ENCODE measurements around the gene CA10.

CA10 gene

DNA sequence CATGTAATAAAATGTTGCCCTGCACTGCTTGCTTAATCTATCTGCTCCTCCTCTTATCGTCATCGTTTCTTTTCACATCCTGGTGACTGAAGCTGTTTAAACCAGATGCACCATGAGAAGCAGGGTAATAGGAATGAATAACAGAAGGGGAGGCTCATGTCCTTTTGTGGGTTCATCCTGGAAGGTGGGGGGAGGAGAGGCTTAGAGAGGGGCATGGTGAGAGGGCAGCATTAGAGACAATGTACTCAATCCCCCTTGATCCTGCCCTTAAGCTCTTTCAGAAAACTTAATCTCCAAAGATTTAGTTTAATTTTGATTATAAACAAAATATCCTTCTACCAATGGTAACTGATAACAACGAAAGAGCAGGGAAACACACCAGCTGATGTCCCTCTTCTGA is 248.5 kb downstream of the CA10 start:
- no peaks in the 10 kb centered on the region for H3K9me3 ChIP-seq (ENCODE audit: control insufficient read depth, low read length)
- H3K9ac ChIP-seq = no peak overlapping the region
- no peak overlapping the region for H3K4me3 ChIP-seq (ENCODE audit: low read depth, low read length)
- no peak overlapping the region for H3K27ac ChIP-seq
- TF ChIP-seq, protein P1, sequence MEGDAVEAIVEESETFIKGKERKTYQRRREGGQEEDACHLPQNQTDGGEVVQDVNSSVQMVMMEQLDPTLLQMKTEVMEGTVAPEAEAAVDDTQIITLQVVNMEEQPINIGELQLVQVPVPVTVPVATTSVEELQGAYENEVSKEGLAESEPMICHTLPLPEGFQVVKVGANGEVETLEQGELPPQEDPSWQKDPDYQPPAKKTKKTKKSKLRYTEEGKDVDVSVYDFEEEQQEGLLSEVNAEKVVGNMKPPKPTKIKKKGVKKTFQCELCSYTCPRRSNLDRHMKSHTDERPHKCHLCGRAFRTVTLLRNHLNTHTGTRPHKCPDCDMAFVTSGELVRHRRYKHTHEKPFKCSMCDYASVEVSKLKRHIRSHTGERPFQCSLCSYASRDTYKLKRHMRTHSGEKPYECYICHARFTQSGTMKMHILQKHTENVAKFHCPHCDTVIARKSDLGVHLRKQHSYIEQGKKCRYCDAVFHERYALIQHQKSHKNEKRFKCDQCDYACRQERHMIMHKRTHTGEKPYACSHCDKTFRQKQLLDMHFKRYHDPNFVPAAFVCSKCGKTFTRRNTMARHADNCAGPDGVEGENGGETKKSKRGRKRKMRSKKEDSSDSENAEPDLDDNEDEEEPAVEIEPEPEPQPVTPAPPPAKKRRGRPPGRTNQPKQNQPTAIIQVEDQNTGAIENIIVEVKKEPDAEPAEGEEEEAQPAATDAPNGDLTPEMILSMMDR (IDR thresholded peaks at IDR 0.05) = no peak
- peaks cover 3% of the 10 kb centered on the region for H3K27me3 ChIP-seq (ENCODE audit: control insufficient read depth, insufficient read depth, low read length)
- H3K4me1 ChIP-seq = no peaks in the 10 kb centered on the region
- no peaks in the 10 kb centered on the region for H3K79me2 ChIP-seq
- H3K36me3 ChIP-seq (ENCODE audit: control insufficient read depth, insufficient read depth, low read length) = no peaks in the 10 kb centered on the region
- H2AFZ ChIP-seq = no peak overlapping the region
- H3K4me2 ChIP-seq (ENCODE audit: low read length) = no peak overlapping the region

DNA sequence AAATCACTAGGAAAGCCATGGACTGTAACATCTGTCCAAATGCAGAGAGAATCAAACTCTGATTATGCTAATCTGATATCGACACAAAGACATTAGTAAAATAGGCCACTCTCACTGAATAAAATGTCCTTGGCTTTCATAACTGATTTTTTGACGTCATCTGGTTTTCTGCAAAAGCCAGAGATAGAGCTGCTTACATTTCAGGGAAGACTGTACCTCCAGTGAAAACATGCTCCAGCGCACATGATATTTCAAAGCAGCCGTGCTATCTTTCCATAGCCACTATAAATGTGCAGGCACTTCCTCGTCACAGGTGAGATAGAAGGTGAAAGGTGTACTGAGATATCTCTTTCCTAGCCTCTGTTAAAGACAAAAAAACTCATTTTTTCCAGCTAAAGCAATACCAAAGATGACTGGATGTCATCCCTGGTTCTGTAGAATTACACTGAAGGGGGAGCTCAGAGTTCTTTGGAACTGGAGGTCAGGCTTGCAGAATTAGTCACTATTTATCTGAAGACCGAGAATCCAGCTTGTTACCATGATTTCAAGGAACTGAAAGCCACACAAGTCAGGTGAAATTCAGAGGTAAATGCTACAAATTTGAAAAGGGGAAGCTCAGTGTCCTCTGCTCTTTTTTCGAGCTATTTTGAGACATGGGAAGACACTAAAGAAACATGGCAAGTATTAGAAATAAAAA is 249.5 kb downstream of the CA10 start:
- Histone ChIP-seq H3K4me2 (ENCODE audit: low read length) (no peak overlapping the region), H2AFZ (no peak overlapping the region), H3K79me2 (no peaks in the 10 kb centered on the region), H3K4me1 (no peaks in the 10 kb centered on the region), H3K27me3 (ENCODE audit: control insufficient read depth, insufficient read depth, low read length) (peaks cover 3% of the 10 kb centered on the region), H3K9me3 (ENCODE audit: control insufficient read depth, low read length) (no peaks in the 10 kb centered on the region), H3K36me3 (ENCODE audit: control insufficient read depth, insufficient read depth, low read length) (no peaks in the 10 kb centered on the region), H3K4me3 (ENCODE audit: low read depth, low read length) (no peak overlapping the region), H3K27ac (no peak overlapping the region), H3K9ac (no peak overlapping the region)
- TF ChIP-seq, protein P1 (IDR thresholded peaks at IDR 0.05) = no peak

DNA sequence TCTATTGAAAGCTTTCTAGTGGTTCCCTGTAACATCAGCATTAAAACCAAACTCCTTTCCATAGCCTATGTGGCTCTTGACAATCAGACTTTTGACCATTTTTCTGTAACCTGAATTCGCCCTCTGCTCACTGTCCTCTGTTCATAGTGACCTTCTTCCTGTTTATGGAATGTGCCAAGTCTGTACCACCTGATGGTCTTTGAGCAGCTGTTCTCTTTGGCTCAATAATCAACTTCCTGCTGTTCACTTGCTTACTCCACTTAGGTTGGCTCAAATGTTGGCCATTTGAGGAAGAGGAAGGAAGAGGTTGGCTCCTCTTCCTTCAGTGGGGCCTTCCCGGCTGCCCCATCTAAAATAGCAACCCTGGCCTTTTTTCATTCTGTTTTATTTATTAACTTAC is 251.5 kb downstream of the CA10 start:
- H3K27ac ChIP-seq = no peak overlapping the region
- H3K9ac ChIP-seq = no peak overlapping the region
- no peaks in the 10 kb centered on the region for H3K4me1 ChIP-seq
- no peaks in the 10 kb centered on the region for H3K9me3 ChIP-seq (ENCODE audit: control insufficient read depth, low read length)
- TF ChIP-seq, protein P1 (IDR thresholded peaks at IDR 0.05) = no peak
- H3K27me3 ChIP-seq (ENCODE audit: control insufficient read depth, insufficient read depth, low read length) = peaks cover 3% of the 10 kb centered on the region
- H3K4me3 ChIP-seq (ENCODE audit: low read depth, low read length) = no peak overlapping the region
- no peak overlapping the region for H3K4me2 ChIP-seq (ENCODE audit: low read length)
- H2AFZ ChIP-seq = no peak overlapping the region
- H3K36me3 ChIP-seq (ENCODE audit: control insufficient read depth, insufficient read depth, low read length) = no peaks in the 10 kb centered on the region
- no peaks in the 10 kb centered on the region for H3K79me2 ChIP-seq

DNA sequence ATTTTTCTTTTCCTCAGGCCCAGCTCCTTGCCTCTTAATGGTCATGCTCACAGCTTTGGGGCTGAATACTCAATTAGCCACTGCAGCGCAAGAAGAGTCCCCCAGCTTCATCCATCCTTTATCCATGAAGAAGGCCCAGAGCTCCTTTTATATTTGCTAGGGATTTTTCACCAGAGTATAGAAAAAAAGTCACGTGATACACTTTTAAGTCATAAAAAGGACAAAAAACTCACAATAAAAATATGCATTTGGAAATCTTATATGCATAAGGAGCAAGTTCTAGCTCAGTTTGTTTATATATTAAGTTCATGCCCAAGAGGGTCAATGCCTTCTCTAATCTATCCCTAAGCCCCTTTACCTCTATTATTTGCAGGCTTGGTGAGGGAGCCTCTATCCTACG is 254.1 kb downstream of the CA10 start:
- TF ChIP-seq, protein P1 (IDR thresholded peaks at IDR 0.05) = no peak
- H3K79me2 ChIP-seq = no peaks in the 10 kb centered on the region
- H3K4me2 ChIP-seq (ENCODE audit: low read length) = no peak overlapping the region
- H3K9me3 ChIP-seq (ENCODE audit: control insufficient read depth, low read length) = no peaks in the 10 kb centered on the region
- no peak overlapping the region for H3K9ac ChIP-seq
- no peaks in the 10 kb centered on the region for H3K4me1 ChIP-seq
- H3K36me3 ChIP-seq (ENCODE audit: control insufficient read depth, insufficient read depth, low read length) = no peaks in the 10 kb centered on the region
- no peak overlapping the region for H2AFZ ChIP-seq
- H3K27ac ChIP-seq = no peak overlapping the region
- H3K4me3 ChIP-seq (ENCODE audit: low read depth, low read length) = no peak overlapping the region
- peaks cover 3% of the 10 kb centered on the region for H3K27me3 ChIP-seq (ENCODE audit: control insufficient read depth, insufficient read depth, low read length)

DNA sequence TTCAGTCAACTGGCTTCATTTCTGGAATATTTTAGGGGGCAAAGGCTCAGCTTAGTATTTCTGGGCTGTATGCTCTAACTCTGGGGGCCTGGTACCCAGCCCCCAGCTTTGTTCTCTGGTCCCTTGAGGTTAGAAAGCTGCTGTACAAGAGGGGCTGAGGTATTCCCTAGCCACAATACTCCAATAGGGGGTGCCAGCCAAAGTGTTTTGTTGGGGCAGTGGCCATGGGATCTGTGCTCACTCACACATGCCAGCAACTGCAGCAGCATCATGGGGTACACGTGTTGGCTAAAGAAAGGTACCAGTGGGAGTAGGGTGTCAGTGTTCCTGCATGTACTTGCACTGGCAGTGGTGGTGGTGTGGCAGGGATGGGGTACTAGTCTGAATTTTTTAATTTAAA is 257.3 kb downstream of the CA10 start:
- TF ChIP-seq, protein P1 (IDR thresholded peaks at IDR 0.05) = no peak
- H3K4me2 ChIP-seq (ENCODE audit: low read length) = no peak overlapping the region

More for the DNA sequence above, 257.3 kb downstream of the CA10 start:
- Histone ChIP-seq H3K36me3 (ENCODE audit: control insufficient read depth, insufficient read depth, low read length) (no peaks in the 10 kb centered on the region), H2AFZ (no peak overlapping the region), H3K27ac (no peak overlapping the region), H3K9ac (no peak overlapping the region), H3K4me3 (ENCODE audit: low read depth, low read length) (no peak overlapping the region), H3K9me3 (ENCODE audit: control insufficient read depth, low read length) (no peaks in the 10 kb centered on the region), H3K4me1 (no peaks in the 10 kb centered on the region), H3K27me3 (ENCODE audit: control insufficient read depth, insufficient read depth, low read length) (no peaks in the 10 kb centered on the region), H3K79me2 (no peaks in the 10 kb centered on the region)

Measured in parathyroid adenoma (tissue), 2 donors.